MM.1S (cell line): ENCODE results near the gene RASL10A.

Experiments
- DNase-seq: peaks from one replicate; pipeline ENCODE4 v3.0.0-alpha.2; 2015
- H2AFZ ChIP-seq: fragments of 300-600 bp; sonication (generic); 2 replicates; pipeline ENCODE4 v1.6.0; 2016; ENCODE audit warnings: antibody characterized with exemption, low read length
- H3F3A ChIP-seq: fragments of 300-600 bp; sonication (generic); 2 replicates; pipeline ENCODE4 v1.6.1; 2016; ENCODE audit warnings: mild to moderate bottlenecking, antibody characterized with exemption, low read length, moderate library complexity, mixed read lengths; ENCODE audit not compliant: insufficient read depth
- H3K27ac ChIP-seq: fragments of 300-600 bp; sonication (generic); 2 replicates; pipeline ENCODE4 v1.5.1; 2016; ENCODE audit warnings: mild to moderate bottlenecking, low read length
- H3K27me3 ChIP-seq: fragments of 300-600 bp; sonication (generic); replicated peaks from 2 replicates; pipeline ENCODE4 v1.6.0; 2016; ENCODE audit warnings: low read length; ENCODE audit not compliant: insufficient read depth
- H3K36me3 ChIP-seq: fragments of 300-600 bp; sonication (generic); replicated peaks from 2 replicates; pipeline ENCODE4 v1.6.1; 2016; ENCODE audit warnings: mild to moderate bottlenecking, low read length, mixed read lengths; ENCODE audit not compliant: insufficient read depth
- H3K4me1 ChIP-seq: fragments of 300-600 bp; sonication (generic); 2 replicates; pipeline ENCODE4 v1.6.1; 2016; ENCODE audit warnings: low read length, mixed read lengths
- H3K4me2 ChIP-seq: fragments of 300-600 bp; sonication (generic); 2 replicates; pipeline ENCODE4 v1.6.0; 2016; ENCODE audit warnings: low read depth, low read length
- H3K4me3 ChIP-seq: fragments of 300-600 bp; sonication (generic); 2 replicates; pipeline ENCODE4 v1.5.1; 2016; ENCODE audit warnings: low read length, mixed read lengths
- H3K79me2 ChIP-seq: fragments of 300-600 bp; sonication (generic); 2 replicates; pipeline ENCODE4 v1.6.1; 2016; ENCODE audit warnings: mixed run types, low read length, mixed read lengths
- H3K9ac ChIP-seq: fragments of 300-600 bp; sonication (generic); 2 replicates; pipeline ENCODE4 v1.6.1; 2016; ENCODE audit warnings: low read length, mixed read lengths
- H3K9me2 ChIP-seq: fragments of 300-600 bp; sonication (generic); replicated peaks from 2 replicates; pipeline ENCODE4 v1.6.1; 2016; ENCODE audit warnings: mild to moderate bottlenecking, low read length, mixed read lengths; ENCODE audit not compliant: insufficient read depth
- H3K9me3 ChIP-seq: fragments of 300-600 bp; sonication (generic); replicated peaks from 2 replicates; pipeline ENCODE4 v1.6.1; 2016; ENCODE audit warnings: mild to moderate bottlenecking, low read length, mixed read lengths; ENCODE audit not compliant: insufficient read depth
- H4K20me1 ChIP-seq: fragments of 300-600 bp; sonication (generic); 2 replicates; pipeline ENCODE4 v1.6.1; 2016; ENCODE audit warnings: mild to moderate bottlenecking, low read length, moderate library complexity, mixed read lengths; ENCODE audit not compliant: insufficient read depth
- EZH2 ChIP-seq: fragments of 300-600 bp; sonication (generic); optimal IDR thresholded peaks from 2 replicates; pipeline ENCODE3; 2017; ENCODE audit warnings: low read depth, mild to moderate bottlenecking, antibody characterized with exemption, low read length, mixed read lengths
- EZH2phosphoT487 ChIP-seq: fragments of 300-600 bp; sonication (generic); IDR thresholded peaks from 2 replicates; pipeline ENCODE4 v1.6.1; 2018; ENCODE audit warnings: antibody characterized with exemption, low read length
- TF ChIP-seq, protein P1 (sequence below): fragments of 300-600 bp; sonication (generic); IDR thresholded peaks from 2 replicates; pipeline ENCODE4 v1.5.1; 2016; ENCODE audit warnings: antibody characterized with exemption, low read length, mixed read lengths

The RASL10A gene

DNA sequence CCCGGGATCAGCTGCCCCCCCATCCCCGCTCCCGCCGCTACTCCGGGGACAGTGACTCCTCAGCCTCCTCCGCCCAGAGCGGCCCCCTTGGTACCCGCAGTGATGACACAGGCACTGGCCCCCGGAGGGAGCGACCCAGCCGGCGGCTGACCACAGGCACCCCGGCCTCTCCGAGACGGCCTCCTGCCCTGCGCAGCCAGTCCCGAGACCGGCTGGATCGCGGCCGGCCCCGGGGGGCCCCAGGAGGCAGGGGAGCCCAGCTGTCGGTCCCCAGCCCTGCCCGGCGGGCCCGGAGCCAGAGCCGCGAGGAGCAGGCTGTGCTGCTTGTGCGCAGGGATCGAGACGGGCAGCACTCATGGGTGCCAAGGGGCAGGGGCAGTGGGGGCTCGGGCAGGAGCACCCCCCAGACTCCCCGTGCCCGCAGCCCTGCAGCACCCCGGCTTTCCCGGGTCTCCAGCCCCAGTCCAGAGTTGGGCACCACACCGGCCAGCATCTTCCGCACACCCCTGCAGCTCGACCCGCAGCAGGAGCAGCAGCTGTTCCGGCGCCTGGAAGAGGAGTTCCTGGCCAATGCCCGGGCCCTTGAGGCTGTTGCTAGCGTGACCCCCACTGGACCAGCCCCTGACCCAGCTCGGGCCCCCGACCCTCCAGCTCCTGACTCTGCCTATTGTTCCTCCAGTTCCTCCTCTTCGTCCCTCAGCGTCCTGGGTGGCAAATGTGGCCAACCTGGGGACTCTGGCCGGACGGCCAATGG, 3.9 kb downstream of the RASL10A start:
- H3K4me3 ChIP-seq, result no peak overlapping the region
- no peak overlapping the region for H3K27ac ChIP-seq
- no peaks in the 10 kb centered on the region for H3K79me2 ChIP-seq
- H3K9me2 ChIP-seq, result no peaks in the 10 kb centered on the region
- H2AFZ ChIP-seq, result no peak overlapping the region
- H3K9me3 ChIP-seq, result no peaks in the 10 kb centered on the region
- H4K20me1 ChIP-seq, result no peaks in the 10 kb centered on the region
- no peak overlapping the region for H3K4me2 ChIP-seq
- no peak for DNase-seq
- TF ChIP-seq EZH2 (no peak), EZH2phosphoT487 (no peak)
- TF ChIP-seq, protein P1, sequence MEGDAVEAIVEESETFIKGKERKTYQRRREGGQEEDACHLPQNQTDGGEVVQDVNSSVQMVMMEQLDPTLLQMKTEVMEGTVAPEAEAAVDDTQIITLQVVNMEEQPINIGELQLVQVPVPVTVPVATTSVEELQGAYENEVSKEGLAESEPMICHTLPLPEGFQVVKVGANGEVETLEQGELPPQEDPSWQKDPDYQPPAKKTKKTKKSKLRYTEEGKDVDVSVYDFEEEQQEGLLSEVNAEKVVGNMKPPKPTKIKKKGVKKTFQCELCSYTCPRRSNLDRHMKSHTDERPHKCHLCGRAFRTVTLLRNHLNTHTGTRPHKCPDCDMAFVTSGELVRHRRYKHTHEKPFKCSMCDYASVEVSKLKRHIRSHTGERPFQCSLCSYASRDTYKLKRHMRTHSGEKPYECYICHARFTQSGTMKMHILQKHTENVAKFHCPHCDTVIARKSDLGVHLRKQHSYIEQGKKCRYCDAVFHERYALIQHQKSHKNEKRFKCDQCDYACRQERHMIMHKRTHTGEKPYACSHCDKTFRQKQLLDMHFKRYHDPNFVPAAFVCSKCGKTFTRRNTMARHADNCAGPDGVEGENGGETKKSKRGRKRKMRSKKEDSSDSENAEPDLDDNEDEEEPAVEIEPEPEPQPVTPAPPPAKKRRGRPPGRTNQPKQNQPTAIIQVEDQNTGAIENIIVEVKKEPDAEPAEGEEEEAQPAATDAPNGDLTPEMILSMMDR, result no peak
- no peak overlapping the region for H3K9ac ChIP-seq
- H3K36me3 ChIP-seq, result no peaks in the 10 kb centered on the region
- peaks cover 46% of the 10 kb centered on the region for H3K27me3 ChIP-seq
- H3K4me1 ChIP-seq, result no peaks in the 10 kb centered on the region
- no peaks in the 10 kb centered on the region for H3F3A ChIP-seq

DNA sequence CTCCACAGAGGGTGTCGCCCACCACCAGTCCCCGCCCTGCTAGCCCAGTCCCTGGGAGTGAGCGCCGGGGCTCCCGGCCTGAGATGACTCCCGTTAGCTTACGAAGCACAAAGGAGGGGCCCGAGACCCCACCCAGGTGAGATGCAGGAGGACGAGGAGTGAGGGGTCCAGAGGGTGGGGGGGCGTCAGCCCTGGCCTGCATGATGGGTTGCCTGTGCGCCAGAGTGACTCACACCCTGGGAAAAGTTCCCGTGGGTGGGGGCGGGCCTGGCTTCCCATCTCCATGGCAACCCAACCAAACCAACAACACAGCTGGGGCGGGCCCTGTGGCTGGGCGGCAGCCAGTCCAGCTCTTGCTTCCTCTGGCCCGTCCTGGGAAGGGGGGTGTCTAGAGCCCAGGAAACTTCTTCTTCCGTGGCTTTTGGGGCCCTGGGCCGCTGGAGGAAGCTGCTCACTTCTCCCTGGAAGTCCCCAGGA, 4.6 kb downstream of the RASL10A start:
- no peaks in the 10 kb centered on the region for H4K20me1 ChIP-seq
- H2AFZ ChIP-seq, result no peak overlapping the region
- H3K4me3 ChIP-seq, result no peak overlapping the region
- peaks cover 39% of the 10 kb centered on the region for H3K27me3 ChIP-seq
- H3K9me3 ChIP-seq, result no peaks in the 10 kb centered on the region
- no peak for DNase-seq
- TF ChIP-seq EZH2phosphoT487 (no peak), EZH2 (no peak)
- TF ChIP-seq, protein P1, result no peak
- no peak overlapping the region for H3K4me2 ChIP-seq
- no peaks in the 10 kb centered on the region for H3K36me3 ChIP-seq
- H3K4me1 ChIP-seq, result no peaks in the 10 kb centered on the region
- no peaks in the 10 kb centered on the region for H3K9me2 ChIP-seq
- H3F3A ChIP-seq, result no peaks in the 10 kb centered on the region
- no peaks in the 10 kb centered on the region for H3K79me2 ChIP-seq
- H3K27ac ChIP-seq, result no peak overlapping the region
- no peak overlapping the region for H3K9ac ChIP-seq

DNA sequence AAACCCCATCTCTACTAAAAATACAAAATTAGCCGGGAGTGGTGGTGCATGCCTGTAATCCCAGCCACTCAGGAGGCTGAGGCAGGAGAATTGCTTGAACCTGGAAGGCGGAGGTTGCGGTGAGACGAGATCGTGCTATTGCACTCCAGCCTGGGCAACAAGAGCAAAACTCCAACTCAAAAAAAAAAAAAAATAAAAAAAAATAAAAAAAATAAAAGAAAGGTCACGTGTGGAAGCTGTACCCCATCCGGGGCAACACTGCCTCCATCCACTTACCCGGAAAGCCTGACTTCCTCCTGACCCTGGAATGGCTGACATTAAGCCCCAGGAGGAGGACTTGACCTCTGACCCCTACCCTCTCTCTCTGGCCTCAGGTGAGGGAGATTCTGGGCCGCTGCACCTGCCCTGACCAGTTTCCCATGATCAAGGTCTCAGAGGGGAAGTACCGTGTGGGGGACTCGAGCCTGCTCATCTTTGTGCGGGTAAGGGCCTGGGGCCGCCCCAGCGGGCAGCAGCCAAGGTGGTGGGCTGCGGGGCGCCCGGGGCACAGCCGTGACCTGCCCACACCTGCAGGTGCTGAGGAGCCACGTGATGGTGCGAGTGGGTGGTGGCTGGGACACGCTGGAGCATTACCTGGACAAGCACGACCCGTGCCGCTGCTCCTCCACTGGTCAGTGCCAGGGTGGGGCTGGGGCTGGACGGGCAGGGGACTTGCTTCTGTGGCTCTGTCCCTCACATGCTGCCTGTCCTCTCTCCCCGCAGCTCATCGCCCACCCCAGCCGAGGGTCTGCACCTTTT, 5.2 kb downstream of the RASL10A start:
- Histone ChIP-seq H3K4me2 (no peak overlapping the region), H3K9me2 (no peaks in the 10 kb centered on the region), H3K79me2 (no peaks in the 10 kb centered on the region), H4K20me1 (no peaks in the 10 kb centered on the region), H3K27ac (no peak overlapping the region), H3F3A (no peaks in the 10 kb centered on the region), H3K36me3 (no peaks in the 10 kb centered on the region), H3K27me3 (peaks cover 36% of the 10 kb centered on the region), H3K4me3 (no peak overlapping the region), H3K9ac (no peak overlapping the region), H2AFZ (no peak overlapping the region), H3K4me1 (no peaks in the 10 kb centered on the region), H3K9me3 (no peaks in the 10 kb centered on the region)
- TF ChIP-seq, protein P1, result no peak
- TF ChIP-seq EZH2phosphoT487, result no peak
- TF ChIP-seq EZH2, result no peak
- DNase-seq, result no peak
